OCI-M2 (cell line): ENCODE results near the gene AJUBA.
"Not testable (repeated sequence)": the region's sequence is repeated elsewhere in the genome, so short reads cannot be mapped to it uniquely, and the experiment has no call there.

Source experiments
- DNase-seq: peaks from one replicate; lab custom pipeline; 2025; ENCODE audit not compliant: unreplicated experiment; lab: John Stamatoyannopoulos, UW

Gene AJUBA

GRCh38 chr14:22981090-22981875 is 1.1 kb downstream of the AJUBA start:
- no peak for DNase-seq

- no peak for DNase-seq
These were observed 1.7 kb downstream of the AJUBA start for GRCh38 chr14:22980672-22981089.

GRCh38 chr14:22979748-22980392 is 2.5 kb downstream of the AJUBA start:
- DNase-seq: no peak

DNA sequence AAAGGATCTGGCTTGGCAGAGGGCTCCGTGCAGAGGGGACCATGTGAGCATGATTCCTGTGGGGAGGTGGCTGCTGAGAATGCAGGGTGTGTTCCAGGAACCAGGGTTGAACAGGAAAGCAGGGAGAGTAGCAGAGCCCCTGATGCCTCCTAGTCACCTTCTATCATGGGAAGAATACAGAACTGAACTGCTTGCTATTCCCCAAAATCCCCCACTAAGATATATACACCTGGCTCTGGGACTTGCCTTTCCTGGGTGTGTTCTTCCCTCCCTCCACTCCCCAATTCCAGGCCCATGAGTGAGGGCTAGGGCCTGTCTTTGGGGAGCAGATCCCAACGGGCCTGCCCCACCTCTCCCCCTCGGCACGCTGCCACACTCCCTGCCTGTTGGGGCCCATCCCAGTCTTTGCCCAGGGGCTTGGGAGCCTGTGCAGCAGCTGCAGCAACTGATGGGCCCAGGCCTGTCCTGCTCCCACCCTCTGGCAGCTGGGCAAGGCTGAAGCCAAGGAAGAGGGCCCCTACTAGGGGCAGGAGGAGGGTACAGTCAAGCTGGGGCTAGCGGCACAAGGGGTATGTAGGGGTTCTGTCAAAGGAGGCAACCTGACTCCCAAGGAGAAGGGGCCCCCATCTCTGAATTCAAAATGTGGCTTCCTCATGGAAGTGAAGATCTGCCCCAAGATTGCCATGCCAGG is 3.2 kb downstream of the AJUBA start:
- no peak for DNase-seq

- DNase-seq: no peak
These were observed 3.9 kb downstream of the AJUBA start for GRCh38 chr14:22978487-22978837.

DNA sequence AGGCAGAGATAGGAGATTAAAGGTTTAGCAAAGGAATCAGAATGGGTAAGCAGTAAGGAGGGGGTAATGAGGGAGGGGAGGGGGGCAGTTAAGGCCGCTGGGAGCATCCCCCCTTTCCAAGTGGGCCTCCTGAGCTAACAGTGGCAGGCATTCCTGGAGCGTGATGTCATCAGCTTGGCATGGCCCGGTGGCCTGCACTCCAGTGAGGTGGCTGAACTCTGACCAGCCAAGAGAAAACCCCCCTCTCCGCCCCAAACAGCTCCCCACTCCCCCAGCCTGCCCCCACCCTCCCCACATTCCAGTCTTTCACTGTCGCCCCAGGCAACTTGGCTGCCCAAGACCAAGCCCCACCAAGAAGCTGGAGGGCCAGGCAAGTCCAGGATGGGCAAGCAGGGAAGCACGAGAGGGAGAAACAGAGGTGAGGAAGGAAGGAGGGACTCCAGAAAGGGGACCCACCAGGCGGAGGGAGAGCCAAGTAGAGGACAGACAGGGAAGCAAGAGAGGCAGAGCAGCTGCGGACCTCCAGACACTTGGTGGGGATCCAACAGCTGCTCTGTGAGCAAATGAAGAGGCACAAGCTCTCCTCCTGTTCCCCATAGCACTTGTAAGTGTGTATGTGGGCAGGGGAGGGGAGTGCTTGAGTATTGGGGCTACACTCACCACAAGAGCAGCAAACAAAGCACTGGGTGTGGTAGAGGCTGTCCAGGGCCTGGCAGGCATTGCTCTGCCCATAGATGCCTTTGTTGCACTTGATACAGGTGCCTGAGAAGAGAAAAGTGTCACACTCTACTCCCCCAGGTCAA is 4.5 kb downstream of the AJUBA start:
- DNase-seq: no peak

GRCh38 chr14:22977434-22977683 is 5.0 kb downstream of the AJUBA start:
- no peak for DNase-seq

GRCh38 chr14:22976620-22977433 is 5.5 kb downstream of the AJUBA start:
- no peak for DNase-seq

DNA sequence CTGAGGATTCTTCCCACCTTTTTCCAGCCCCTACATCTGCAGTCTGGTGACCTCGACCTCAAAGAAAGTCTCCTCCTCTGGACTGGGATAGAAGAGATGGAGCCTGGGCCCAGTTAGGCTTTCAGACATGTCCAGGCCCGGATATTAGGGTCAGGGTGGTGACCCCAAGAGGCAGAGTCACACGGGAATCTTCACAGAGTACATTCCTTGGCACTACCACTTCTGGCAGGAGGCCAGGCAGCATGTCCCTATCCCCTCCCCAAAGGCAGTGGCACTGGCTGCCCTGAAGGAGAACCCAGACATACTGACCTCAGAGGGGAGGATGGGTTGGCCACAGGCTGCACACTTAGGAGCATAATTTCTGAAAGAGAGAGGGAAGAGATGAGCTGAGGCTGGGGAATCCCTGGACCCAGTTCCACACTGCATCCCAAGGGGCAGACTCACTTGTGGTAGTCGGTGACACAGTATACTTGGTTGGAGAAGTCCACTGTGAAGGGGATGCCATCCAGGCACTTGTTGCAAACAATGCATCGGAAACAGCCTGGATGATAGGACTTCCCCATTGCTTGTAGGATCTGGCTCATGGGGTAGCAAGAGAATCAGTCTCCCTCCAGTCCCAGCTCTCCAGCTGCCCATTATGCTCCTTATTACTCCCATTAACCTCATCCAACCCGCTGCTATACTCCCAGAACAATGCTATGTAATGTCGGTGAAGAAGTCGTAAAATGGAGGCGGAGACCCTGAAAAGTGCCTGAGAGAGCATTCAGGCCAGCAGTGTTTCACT is 7.6 kb downstream of the AJUBA start:
- DNase-seq: no peak

- no peak for DNase-seq
These were observed 8.9 kb downstream of the AJUBA start for GRCh38 chr14:22973217-22974032.

DNA sequence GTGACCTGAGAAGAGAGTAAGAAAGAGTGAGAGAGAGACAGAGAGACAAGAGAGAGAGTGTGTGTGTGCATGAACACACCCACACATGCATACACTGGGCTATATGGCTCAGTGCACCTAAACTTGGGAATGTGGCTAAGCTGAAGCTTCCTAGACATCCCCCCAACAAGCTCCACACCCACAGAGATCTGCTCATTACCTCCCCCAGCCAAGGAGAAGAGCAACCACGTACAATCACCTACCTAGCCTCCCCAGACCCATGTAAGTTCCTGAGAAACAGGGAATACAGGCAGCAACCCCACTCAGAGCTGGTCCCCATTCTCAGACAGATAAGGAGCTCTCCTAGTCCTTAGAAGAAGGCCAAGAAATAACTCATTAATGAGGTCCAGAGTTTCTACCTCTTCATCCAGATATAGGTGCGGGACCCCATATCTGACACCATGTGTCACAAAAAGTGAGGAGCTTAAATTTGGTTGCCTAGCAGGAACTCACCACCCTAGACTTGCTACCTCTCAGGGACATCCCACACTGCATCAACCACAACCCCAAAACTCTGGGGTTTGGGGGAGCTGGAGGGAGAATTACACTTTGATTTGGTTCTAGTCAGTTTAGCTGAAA is 9.9 kb downstream of the AJUBA start:
- DNase-seq: no peak

DNA sequence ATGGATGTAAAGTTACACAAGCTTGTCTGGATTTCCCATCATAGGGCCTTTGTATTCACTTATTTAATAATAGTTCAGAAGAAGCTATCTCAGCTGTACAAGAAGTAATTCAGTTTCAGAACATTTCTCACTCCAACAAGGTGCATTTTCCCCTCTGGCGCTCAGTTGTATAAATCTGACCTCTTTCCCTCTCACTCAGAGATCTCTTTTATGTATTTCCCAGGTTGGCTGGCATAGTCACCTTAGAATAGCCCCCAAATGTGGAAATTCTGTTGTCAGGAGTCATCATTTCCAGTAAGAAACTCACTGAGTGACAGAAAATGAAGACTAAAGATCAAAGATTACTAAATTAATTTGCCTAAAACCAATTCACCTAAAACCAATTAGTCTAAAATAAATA is 11.2 kb downstream of the AJUBA start:
- DNase-seq: no peak

DNA sequence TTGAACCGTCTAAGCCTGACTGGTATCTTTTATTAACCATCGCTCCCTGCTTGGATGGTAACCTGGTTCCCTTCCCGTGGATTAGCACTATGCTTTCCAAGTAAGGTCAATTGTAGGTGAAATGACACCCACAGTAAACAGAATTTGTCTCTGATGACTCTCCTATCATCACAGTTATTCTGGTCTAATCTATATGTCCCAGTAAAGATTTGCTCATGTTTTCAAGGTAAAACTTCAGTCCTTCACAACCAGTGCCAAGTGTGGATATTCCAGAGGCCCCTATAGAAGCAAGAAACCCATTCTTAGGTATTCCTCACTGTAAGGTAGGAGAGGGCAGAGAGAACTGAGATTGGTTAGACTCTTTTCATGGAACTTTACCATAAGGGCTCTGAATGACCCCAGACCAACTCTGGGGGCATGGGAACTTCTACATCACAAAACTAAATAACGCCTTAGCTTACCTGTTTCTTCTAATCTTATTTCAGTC is 15.5 kb downstream of the AJUBA start:
- DNase-seq: no peak

DNA sequence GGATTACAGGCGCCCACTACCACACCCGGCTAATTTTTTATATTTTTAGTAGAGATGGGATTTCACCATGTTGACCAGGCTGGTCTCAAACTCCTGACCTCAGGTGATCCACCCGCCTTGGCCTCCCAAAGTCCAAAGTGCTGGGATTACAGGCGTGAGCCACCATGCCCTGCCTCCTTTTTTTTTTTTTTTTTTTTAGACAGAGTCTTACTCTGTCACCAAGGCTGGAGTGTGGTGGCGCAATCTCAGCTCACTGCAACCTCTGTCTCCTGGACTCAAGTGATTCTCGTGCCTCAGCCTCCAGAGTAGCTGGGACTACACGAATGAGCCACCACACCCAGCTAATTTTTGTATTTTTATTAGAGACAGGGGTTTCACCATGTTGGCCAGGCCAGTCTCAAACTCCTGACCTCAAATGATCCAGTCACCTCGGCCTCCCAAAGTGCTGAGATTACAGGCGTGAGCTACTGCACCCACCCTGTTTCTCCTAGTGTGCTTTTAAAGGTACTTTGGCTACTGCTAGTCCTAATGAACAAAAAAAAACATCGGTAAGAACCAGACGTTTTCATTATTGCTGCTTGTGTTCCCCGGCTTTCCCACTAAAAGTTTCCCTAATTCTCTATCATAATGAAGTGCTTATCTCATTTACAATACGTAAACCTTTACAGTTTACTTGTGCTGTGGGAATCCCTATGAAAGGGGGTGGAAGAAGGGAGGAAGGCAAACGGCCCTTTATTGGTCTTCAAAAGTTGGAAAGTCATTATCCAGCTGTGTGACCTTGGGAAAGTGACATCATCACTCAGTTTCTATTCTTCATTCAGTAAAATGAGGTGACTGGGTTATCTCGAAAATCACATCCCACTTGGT is 16.2 kb downstream of the AJUBA start:
- DNase-seq: not testable (repeated sequence)

GRCh38 chr14:22962061-22962676 is 20.2 kb downstream of the AJUBA start:
- DNase-seq: no peak

- DNase-seq: no peak
These were observed 26.4 kb downstream of the AJUBA start for GRCh38 chr14:22955702-22956569.
